HG02884 (cell line): ENCODE measurements around the gene HDDC2.

Source experiments
- ATAC-seq: cut with Tn5 transposase; IDR thresholded peaks from one replicate; pipeline ENCODE4 v1.9.1; 2021; ENCODE audit warnings: mild to moderate bottlenecking, moderate library complexity; ENCODE audit not compliant: unreplicated experiment

The HDDC2 gene

GRCh38 chr6:125271486-125272159 lies 30.1 kb downstream of the HDDC2 start:
- no peak for ATAC-seq

- ATAC-seq: no peak
These were observed 31.4 kb downstream of the HDDC2 start for GRCh38 chr6:125270380-125270779.

- no peak for ATAC-seq
These were observed 32.3 kb downstream of the HDDC2 start for GRCh38 chr6:125269328-125269985.

- no peak for ATAC-seq
These were observed 33.0 kb downstream of the HDDC2 start for GRCh38 chr6:125268765-125269164.

GRCh38 chr6:125267806-125268523 lies 33.8 kb downstream of the HDDC2 start:
- ATAC-seq: no peak

GRCh38 chr6:125264476-125264875 lies 37.3 kb downstream of the HDDC2 start:
- ATAC-seq: no peak

GRCh38 chr6:125262016-125263013 lies 39.5 kb downstream of the HDDC2 start:
- no peak for ATAC-seq

- ATAC-seq: no peak
These were observed 42.4 kb downstream of the HDDC2 start for GRCh38 chr6:125259354-125259736.

- peak; percentile 46 for ATAC-seq
These were observed 43.0 kb downstream of the HDDC2 start for GRCh38 chr6:125258651-125259353.

- no peak for ATAC-seq
These were observed 44.4 kb downstream of the HDDC2 start for GRCh38 chr6:125257351-125257750.

GRCh38 chr6:125255201-125255600 lies 46.6 kb downstream of the HDDC2 start:
- no peak for ATAC-seq

- ATAC-seq: no peak
These were observed 47.4 kb downstream of the HDDC2 start for GRCh38 chr6:125254321-125254720.

- ATAC-seq: no peak
These were observed 47.9 kb downstream of the HDDC2 start for GRCh38 chr6:125253881-125254280.

- ATAC-seq: no peak
These were observed 48.9 kb downstream of the HDDC2 start for GRCh38 chr6:125252891-125253290.

GRCh38 chr6:125251516-125252220 lies 50.1 kb downstream of the HDDC2 start:
- ATAC-seq: no peak

GRCh38 chr6:125250511-125250910 lies 51.3 kb downstream of the HDDC2 start:
- ATAC-seq: no peak

GRCh38 chr6:125248136-125248535 lies 53.6 kb downstream of the HDDC2 start:
- ATAC-seq: no peak

GRCh38 chr6:125246566-125246965 lies 55.2 kb downstream of the HDDC2 start:
- no peak for ATAC-seq

GRCh38 chr6:125245523-125246264 lies 56.1 kb downstream of the HDDC2 start:
- no peak for ATAC-seq
